CD14-positive monocyte (primary cell): ENCODE results near the gene MYRF. TPM values are rescaled to one million over a fixed set of nuclear protein-coding genes. Genes with fewer than 3 reads are reported as not detected.

Experiments used
- DNase-seq, 3 donors: peaks; one replicate each; pipeline ENCODE4 v3.0.0-alpha.2; 2011 to 2022
- H2AFZ ChIP-seq: 2 replicates; pipeline ENCODE4 v1.6.0; 2012; ENCODE audit warnings: mild to moderate bottlenecking, low read depth, low read length, inconsistent platforms; ENCODE audit not compliant: insufficient read depth, poor library complexity, severe bottlenecking
- H3K27ac ChIP-seq, 2 donors: 1 replicate in 1 of 2; 2 replicates in 1 of 2; pipeline ENCODE4 v1.5.1; 2012 to 2013; ENCODE audit warnings: low read length in 2 of 2, control low read depth in 1 of 2, inconsistent platforms in 1 of 2, low read depth in 1 of 2, mild to moderate bottlenecking in 1 of 2
- H3K27me3 ChIP-seq, 2 donors: one replicate each; pipeline versions ENCODE4 v1.6.0 to v1.6.1; 2011 to 2013; ENCODE audit warnings: low read length in 2 of 2; ENCODE audit not compliant: control insufficient read depth in 2 of 2, insufficient read depth in 2 of 2
- H3K36me3 ChIP-seq, 2 donors: replicated peaks in 1 of 2; 1 replicate in 1 of 2; 2 replicates in 1 of 2; pipeline versions ENCODE4 v1.5.1 to v1.6.1; 2012 to 2013; ENCODE audit warnings: low read length in 2 of 2, control low read depth in 1 of 2, inconsistent platforms in 1 of 2, mild to moderate bottlenecking in 1 of 2; ENCODE audit not compliant: insufficient read depth in 2 of 2, control insufficient read depth in 1 of 2
- H3K4me1 ChIP-seq, 2 donors: 1 replicate in 1 of 2; 2 replicates in 1 of 2; pipeline versions ENCODE4 v1.5.1 to v1.6.1; 2012 to 2013; ENCODE audit warnings: low read length in 2 of 2, control low read depth in 1 of 2, inconsistent platforms in 1 of 2, mild to moderate bottlenecking in 1 of 2, moderate library complexity in 1 of 2; ENCODE audit not compliant: insufficient read depth in 2 of 2, control insufficient read depth in 1 of 2
- H3K4me2 ChIP-seq: replicated peaks from 2 replicates; pipeline ENCODE3; 2012; ENCODE audit warnings: low read length, moderate library complexity, mild to moderate bottlenecking; ENCODE audit not compliant: poor library complexity, severe bottlenecking; ENCODE audit errors: extremely low read depth
- H3K4me3 ChIP-seq, 3 experiments: fragments of 200-600 bp in 1 of 3; sonication (generic) in 1 of 3; replicated peaks in 1 of 3; 1 replicate in 2 of 3; 2 replicates in 1 of 3; pipeline ENCODE4 v1.5.1; 2011 to 2013; ENCODE audit warnings: low read length in 3 of 3, mild to moderate bottlenecking in 3 of 3, control low read depth in 2 of 3, low read depth in 2 of 3, inconsistent platforms in 1 of 3, moderate library complexity in 1 of 3
- H3K79me2 ChIP-seq: 2 replicates; pipeline ENCODE4 v1.6.0; 2012; ENCODE audit warnings: mild to moderate bottlenecking, control low read depth, inconsistent platforms, low read length, moderate library complexity; ENCODE audit not compliant: insufficient read depth
- H3K9ac ChIP-seq: 2 replicates; pipeline ENCODE4 v1.6.0; 2017; ENCODE audit warnings: low read length, mild to moderate bottlenecking; ENCODE audit not compliant: insufficient read depth, poor library complexity, severe bottlenecking
- H3K9me3 ChIP-seq, 2 donors: replicated peaks in 1 of 2; 1 replicate in 1 of 2; 2 replicates in 1 of 2; pipeline versions ENCODE4 v1.5.1 to v1.6.1; 2012 to 2013; ENCODE audit warnings: low read length in 2 of 2, control low read depth in 1 of 2; ENCODE audit not compliant: control insufficient read depth in 1 of 2, insufficient read depth in 1 of 2
- H4K20me1 ChIP-seq: 2 replicates; pipeline ENCODE4 v1.6.0; 2012; ENCODE audit warnings: mild to moderate bottlenecking, low read length, control low read depth, moderate library complexity; ENCODE audit not compliant: insufficient read depth
- H3K27ac Mint-ChIP-seq, 7 donors: one replicate each; pipeline ENCODE4 v1.8.0; 2020; ENCODE audit warnings: mild to moderate bottlenecking in 7 of 7, mixed read lengths in 7 of 7, moderate library complexity in 6 of 7, inconsistent platforms in 2 of 7
- H3K27me3 Mint-ChIP-seq, 3 donors: one replicate each; pipeline ENCODE4 v1.8.0; 2021 to 2022; ENCODE audit warnings: low read depth in 3 of 3, mild to moderate bottlenecking in 3 of 3, mixed read lengths in 3 of 3, moderate library complexity in 3 of 3, inconsistent platforms in 1 of 3
- H3K36me3 Mint-ChIP-seq, 2 donors: one replicate each; pipeline ENCODE4 v1.8.0; 2020; ENCODE audit warnings: mixed read lengths in 2 of 2, inconsistent platforms in 1 of 2, mild to moderate bottlenecking in 1 of 2
- H3K4me1 Mint-ChIP-seq: one replicate; pipeline ENCODE4 v1.8.0; 2020; ENCODE audit warnings: mild to moderate bottlenecking, mixed read lengths
- H3K4me3 Mint-ChIP-seq, 2 donors: one replicate each; pipeline ENCODE4 v1.8.0; 2020; ENCODE audit warnings: mild to moderate bottlenecking in 2 of 2, mixed read lengths in 2 of 2, moderate library complexity in 1 of 2
- H3K9me3 Mint-ChIP-seq, 7 donors: one replicate each; pipeline ENCODE4 v1.8.0; 2020 to 2022; ENCODE audit warnings: mixed read lengths in 7 of 7, mild to moderate bottlenecking in 6 of 7, moderate library complexity in 6 of 7, inconsistent platforms in 2 of 7
- WGBS: methylation state at CpG from one replicate; pipeline ENCODE4 v1.1.5; 2013; ENCODE audit warnings: missing lambda C conversion rate; ENCODE audit not compliant: insufficient coverage; 5-methylcytosine and 5-hydroxymethylcytosine counted together
- intact Hi-C, 2 donors: fragments of 100-400 bp; cut with micrococcal nuclease; formaldehyde crosslinking; loops; one replicate each; pipeline versions ENCODE4 v1.15.0 to v1.15.1; 2023
- polyA plus RNA-seq, 3 donors: library from polyadenylated mRNA; depleted of rRNA in 1 of 3; unstranded in 2 of 3; stranded (reverse) in 1 of 3; fragments of 300-500 nt in 2 of 3; fragments of >200 nt in 1 of 3; fragmentation: Illumina TruSeq in 2 of 3; gene quantifications; 1 replicate in 2 of 3; 2 replicates in 1 of 3; pipeline ENCODE4 v1.2.3, GENCODE V29; 2012 to 2021
- TF ChIP-seq, protein P1 (sequence below): fragments of 200-600 bp; IDR thresholded peaks from one replicate; pipeline ENCODE4 v1.8.0; 2022; ENCODE audit warnings: antibody characterized with exemption, mild to moderate bottlenecking

The MYRF gene
- polyA plus RNA-seq, 3 donors = 0.18 to 0.19 TPM; not detected in 1

DNA sequence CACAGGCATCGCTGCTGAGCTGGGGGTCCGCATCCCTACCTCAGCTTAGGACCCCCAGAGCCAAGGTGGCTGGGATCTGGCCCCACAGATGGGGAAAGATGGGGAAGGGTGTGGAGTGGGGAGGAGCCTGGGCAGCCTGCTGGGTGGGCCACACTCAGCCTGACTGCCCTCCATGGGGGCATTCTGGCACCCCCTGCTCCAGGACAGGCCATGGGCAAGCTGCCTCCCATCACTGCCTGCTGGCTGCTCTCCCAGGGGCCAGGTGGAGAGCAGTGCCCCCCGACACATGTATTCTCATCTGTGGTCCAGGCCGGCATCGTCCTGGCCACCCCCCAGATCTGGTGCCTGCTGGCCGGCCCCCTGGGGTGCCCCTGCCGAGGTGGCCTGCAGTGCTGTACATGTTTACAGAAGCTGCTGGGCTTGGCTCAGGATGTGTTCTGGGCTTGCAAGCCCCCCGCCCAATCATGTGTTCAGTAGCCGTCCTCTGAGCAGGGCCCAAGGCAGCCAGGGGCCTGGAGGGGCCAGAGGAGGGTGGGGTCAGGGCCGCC lies 7.8 kb upstream of the MYRF start:
- TF ChIP-seq, protein P1, sequence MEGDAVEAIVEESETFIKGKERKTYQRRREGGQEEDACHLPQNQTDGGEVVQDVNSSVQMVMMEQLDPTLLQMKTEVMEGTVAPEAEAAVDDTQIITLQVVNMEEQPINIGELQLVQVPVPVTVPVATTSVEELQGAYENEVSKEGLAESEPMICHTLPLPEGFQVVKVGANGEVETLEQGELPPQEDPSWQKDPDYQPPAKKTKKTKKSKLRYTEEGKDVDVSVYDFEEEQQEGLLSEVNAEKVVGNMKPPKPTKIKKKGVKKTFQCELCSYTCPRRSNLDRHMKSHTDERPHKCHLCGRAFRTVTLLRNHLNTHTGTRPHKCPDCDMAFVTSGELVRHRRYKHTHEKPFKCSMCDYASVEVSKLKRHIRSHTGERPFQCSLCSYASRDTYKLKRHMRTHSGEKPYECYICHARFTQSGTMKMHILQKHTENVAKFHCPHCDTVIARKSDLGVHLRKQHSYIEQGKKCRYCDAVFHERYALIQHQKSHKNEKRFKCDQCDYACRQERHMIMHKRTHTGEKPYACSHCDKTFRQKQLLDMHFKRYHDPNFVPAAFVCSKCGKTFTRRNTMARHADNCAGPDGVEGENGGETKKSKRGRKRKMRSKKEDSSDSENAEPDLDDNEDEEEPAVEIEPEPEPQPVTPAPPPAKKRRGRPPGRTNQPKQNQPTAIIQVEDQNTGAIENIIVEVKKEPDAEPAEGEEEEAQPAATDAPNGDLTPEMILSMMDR = no peak
- intact Hi-C loops = no loop called here
- Histone ChIP-seq H4K20me1 (no peaks in the 10 kb centered on the region), H3K9me3 (no peaks in the 10 kb centered on the region), H3K4me3 (no peak overlapping the region), H3K27ac (no peak overlapping the region), H3K79me2 (no peaks in the 10 kb centered on the region), H3K4me1 (peaks cover 13 to 22% of the 10 kb centered on the region in 2 donors), H3K36me3 (peaks cover 5 to 25% of the 10 kb centered on the region in 2 donors), H3K9ac (no peak overlapping the region), H3K27me3 (peaks cover 0 to 8% of the 10 kb centered on the region in 2 donors), H3K4me2 (no peak overlapping the region), H2AFZ (no peak overlapping the region)
- no peaks in the 10 kb centered on the region for H3K9me3 Mint-ChIP-seq
- H3K27me3 Mint-ChIP-seq = peaks cover 2 to 4% (median 3%) of the 10 kb centered on the region in 3 donors
- no peak for DNase-seq
- H3K36me3 Mint-ChIP-seq = peaks cover 11 to 17% of the 10 kb centered on the region in 2 donors
- H3K4me1 Mint-ChIP-seq = peaks cover 14% of the 10 kb centered on the region
- WGBS = 95% methylated on average over 9 of the region's 10 CpGs
- H3K4me3 Mint-ChIP-seq = no peak overlapping the region
- no peak overlapping the region for H3K27ac Mint-ChIP-seq

GRCh38 chr11:61745781-61746441 lies 6.5 kb upstream of the MYRF start:
- H3K4me2 ChIP-seq = no peak overlapping the region
- H3K4me3 ChIP-seq = no peak overlapping the region
- no peak overlapping the region for H2AFZ ChIP-seq
- Mint-ChIP-seq H3K27ac (no peak overlapping the region), H3K4me1 (peaks cover 14% of the 10 kb centered on the region), H3K36me3 (peaks cover 6 to 14% of the 10 kb centered on the region in 2 donors), H3K4me3 (no peak overlapping the region), H3K9me3 (no peaks in the 10 kb centered on the region), H3K27me3 (peaks cover 3 to 5% (median 4%) of the 10 kb centered on the region in 3 donors)
- H3K36me3 ChIP-seq = peaks cover 4 to 14% of the 10 kb centered on the region in 2 donors
- no peak for DNase-seq
- no peaks in the 10 kb centered on the region for H3K79me2 ChIP-seq
- H4K20me1 ChIP-seq = no peaks in the 10 kb centered on the region
- peaks cover 0 to 12% of the 10 kb centered on the region in 2 donors for H3K27me3 ChIP-seq
- TF ChIP-seq, protein P1 = no peak
- H3K9me3 ChIP-seq = no peaks in the 10 kb centered on the region
- 95% methylated on average over 15 of the region's 15 CpGs for WGBS
- H3K9ac ChIP-seq = no peak overlapping the region
- H3K4me1 ChIP-seq = peaks cover 13 to 22% of the 10 kb centered on the region in 2 donors
- intact Hi-C loops = no loop called here
- no peak overlapping the region for H3K27ac ChIP-seq
